ENCODE results near the gene MEX3A. TPM values are rescaled to one million over a fixed set of nuclear protein-coding genes. Genes with fewer than 3 reads are reported as not detected.

The MEX3A gene
- total and polyA plus RNA-seq, 2 of the 8 experiments (the other 6 are each of a cell fraction or from before 2014, with no cell fraction given) = 34.1 to 52.4 TPM

DNA sequence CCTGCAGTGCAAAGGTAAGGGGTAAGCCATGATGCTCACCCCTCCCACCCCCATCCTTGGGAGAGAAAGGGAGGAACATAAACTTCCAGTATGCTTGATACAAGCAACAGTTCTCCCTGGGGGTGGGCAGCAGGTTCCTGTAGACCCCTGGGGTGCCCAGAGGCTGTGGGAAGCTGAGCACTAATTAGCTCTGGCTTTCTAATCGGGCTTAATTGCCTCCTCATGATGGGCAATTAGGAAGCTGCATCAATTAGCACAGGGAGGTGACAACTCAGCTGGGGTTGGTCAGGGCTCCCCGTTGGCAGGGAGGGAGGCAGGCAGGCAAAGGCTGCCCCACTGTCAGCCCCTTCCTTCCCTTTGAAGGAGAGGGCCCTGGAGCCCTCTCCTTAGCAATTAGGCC lies 16.5 kb upstream of the MEX3A start:
- Histone ChIP-seq H4K8ac (ENCODE audit: extremely low read depth, insufficient read depth, low read length) (no peak overlapping the region), H3K27ac (ENCODE audit: low read depth, low read length) (no peak overlapping the region), H3K23me2 (ENCODE audit: low read depth, low read length) (no peaks in the 10 kb centered on the region), H3K56ac (replicated peaks; ENCODE audit: insufficient read length, low read depth, low read length) (no peak overlapping the region), H3K18ac (ENCODE audit: extremely low read depth, low read length) (no peak overlapping the region), H4K5ac (ENCODE audit: insufficient read length, low read depth, low read length) (no peak overlapping the region), H3K79me1 (ENCODE audit: low read depth, low read length) (no peaks in the 10 kb centered on the region), H2AFZ (ENCODE audit: low read length) (no peak overlapping the region), H3K9ac (replicated peaks in 1 of 4; ENCODE audit: extremely low read depth in 1 of 4, low read depth in 3 of 4, low read length in 3 of 4) (no peak overlapping the region), H2BK12ac (ENCODE audit: low read depth, low read length) (no peak overlapping the region), H3K36me3 (ENCODE audit: control insufficient read depth in 2 of 4, insufficient read depth in 4 of 4, low read length in 3 of 4) (no peaks in the 10 kb centered on the region), H2BK15ac (ENCODE audit: low read length) (no peak overlapping the region), H4K20me1 (replicated peaks in 1 of 2; ENCODE audit: control insufficient read depth in 1 of 2, insufficient read depth in 2 of 2, low read length in 2 of 2) (peaks cover 2 to 9% of the 10 kb centered on the region in 2 experiments), H4K91ac (replicated peaks; ENCODE audit: insufficient read length, low read length) (no peak overlapping the region), H3K23ac (ENCODE audit: insufficient read length) (no peak overlapping the region), H3K4ac (replicated peaks; ENCODE audit: insufficient read length, low read depth, low read length) (no peak overlapping the region), H2AK5ac (ENCODE audit: low read depth, low read length) (no peak overlapping the region), H2BK20ac (ENCODE audit: low read length) (no peak overlapping the region), H2BK120ac (replicated peaks; ENCODE audit: low read depth, low read length) (no peak overlapping the region), H3K4me1 (replicated peaks in 1 of 4; ENCODE audit: control insufficient read depth in 3 of 4, insufficient read depth in 4 of 4, low read length in 3 of 4) (peaks cover 2 to 19% (median 9%) of the 10 kb centered on the region in 4 experiments), H3K4me3 (ENCODE audit: extremely low read depth in 1 of 4, insufficient read depth in 2 of 4, low read depth in 3 of 4, low read length in 4 of 4) (no peak overlapping the region), H3K4me2 (ENCODE audit: insufficient read depth in 1 of 2, low read depth in 2 of 2, low read length in 2 of 2) (no peak overlapping the region), H3K27me3 (replicated peaks in 1 of 4; ENCODE audit: control insufficient read depth in 3 of 4, extremely low read depth in 1 of 4, insufficient read depth in 3 of 4, low read length in 3 of 4) (no peaks in the 10 kb centered on the region; a peak in 1 of 7 replicates), H2BK5ac (ENCODE audit: low read depth, low read length) (no peak overlapping the region), H3K79me2 (ENCODE audit: control insufficient read depth in 1 of 2, insufficient read depth in 2 of 2, low read length in 2 of 2) (no peaks in the 10 kb centered on the region), H3K14ac (ENCODE audit: insufficient read length) (no peak overlapping the region), H3K9me3 (ENCODE audit: insufficient read depth in 2 of 2, low read depth in 1 of 2, low read length in 1 of 2) (no peaks in the 10 kb centered on the region)
- POLR2A ChIA-PET (ENCODE audit: partially characterized antibody) = interaction anchor here (1.2 to 29.6 kb wide), 3 partner anchors 16 to 114 kb away, joined by 3 to 763 read pairs (median 3); partner anchors contain the start of genes LMNA and PMF1
- DNase-seq (ENCODE audit: low read depth in 1 of 2, low spot score in 2 of 2) = no peak
- FAIRE-seq = no peak
- 58% methylated on average over 2 of the region's 2 CpGs; no CpG with 5 or more reads in 1 of the 2 experiments for WGBS, 2 experiments (ENCODE audit: extremely low coverage in 1 of 2, insufficient coverage in 1 of 2, insufficient read length in 1 of 2, insufficient replicate concordance in 2 of 2, low coverage in 1 of 2, low lambda C conversion rate in 2 of 2, missing lambda C conversion rate in 1 of 2)
- CTCF ChIA-PET (ENCODE audit: partially characterized antibody) = interaction anchor here (0.7 to 29.5 kb wide), 10 partner anchors 6 to 127 kb away, joined by 3 to 1994 read pairs (median 6); partner anchors contain the start of genes LMNA, MEX3A and RAB25
- TF ChIP-seq, protein P1, sequence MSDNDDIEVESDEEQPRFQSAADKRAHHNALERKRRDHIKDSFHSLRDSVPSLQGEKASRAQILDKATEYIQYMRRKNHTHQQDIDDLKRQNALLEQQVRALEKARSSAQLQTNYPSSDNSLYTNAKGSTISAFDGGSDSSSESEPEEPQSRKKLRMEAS (IDR thresholded peaks at IDR 0.05) = no peak
- TF ChIP-seq EGR1 (IDR thresholded peaks at IDR 0.05; ENCODE audit: borderline replicate concordance, low read depth, low read length) (no peak), MAFK (IDR thresholded peaks at IDR 0.05; ENCODE audit: low read depth, low read length) (no peak), SIN3A (conservative IDR thresholded peaks at IDR 0.05 in 1 of 2, IDR thresholded peaks at IDR 0.05 in 1 of 2; ENCODE audit: low read depth in 1 of 2, low read length in 2 of 2) (no peak), ASH2L (IDR thresholded peaks at IDR 0.05; ENCODE audit: low read length) (no peak), EP300 (IDR thresholded peaks at IDR 0.05; ENCODE audit: borderline replicate concordance in 1 of 2, low read depth in 2 of 2, low read length in 2 of 2) (no peak), SP2 (IDR thresholded peaks at IDR 0.05; ENCODE audit: low read length) (no peak), ZNF274 (IDR thresholded peaks at IDR 0.05; ENCODE audit: borderline replicate concordance, extremely low read depth, low read length) (no peak), CEBPB (IDR thresholded peaks at IDR 0.05; ENCODE audit: low read depth, low read length) (no peak)
- TF ChIP-seq, protein P2, sequence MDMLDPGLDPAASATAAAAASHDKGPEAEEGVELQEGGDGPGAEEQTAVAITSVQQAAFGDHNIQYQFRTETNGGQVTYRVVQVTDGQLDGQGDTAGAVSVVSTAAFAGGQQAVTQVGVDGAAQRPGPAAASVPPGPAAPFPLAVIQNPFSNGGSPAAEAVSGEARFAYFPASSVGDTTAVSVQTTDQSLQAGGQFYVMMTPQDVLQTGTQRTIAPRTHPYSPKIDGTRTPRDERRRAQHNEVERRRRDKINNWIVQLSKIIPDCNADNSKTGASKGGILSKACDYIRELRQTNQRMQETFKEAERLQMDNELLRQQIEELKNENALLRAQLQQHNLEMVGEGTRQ (IDR thresholded peaks at IDR 0.05; ENCODE audit: low read length) = no peak

Measured in H1 (cell line).